ENCODE results near the gene CPED1. TPM values are rescaled to one million over a fixed set of nuclear protein-coding genes. Genes with fewer than 3 reads are reported as not detected.

CPED1 gene
- total RNA-seq, 1 donor from 2014 or later: 0.26 TPM

- FAIRE-seq (no peak), DNase-seq (ENCODE audit: low read depth) (no peak)
- H3K36me3 ChIP-seq (ENCODE audit: control insufficient read depth, insufficient read depth, low read length): no peaks in the 10 kb centered on the region
- no peaks in the 10 kb centered on the region for H3K27me3 ChIP-seq (ENCODE audit: control insufficient read depth, insufficient read depth, low read length)
- no peak for TF ChIP-seq CTCF (IDR thresholded peaks at IDR 0.05; ENCODE audit: insufficient read depth, low read length, severe bottlenecking)
- H3K4me3 ChIP-seq (ENCODE audit: low read depth, low read length): no peak overlapping the region
Observed at GRCh38 chr7:121099572-121099971, 111.1 kb downstream of the CPED1 start.

- no peak for DNase-seq (ENCODE audit: low read depth)
- Histone ChIP-seq H3K4me3 (ENCODE audit: low read depth, low read length) (no peak overlapping the region), H3K27me3 (ENCODE audit: control insufficient read depth, insufficient read depth, low read length) (no peaks in the 10 kb centered on the region), H3K36me3 (ENCODE audit: control insufficient read depth, insufficient read depth, low read length) (no peaks in the 10 kb centered on the region)
- no peak for TF ChIP-seq CTCF (IDR thresholded peaks at IDR 0.05; ENCODE audit: insufficient read depth, low read length, severe bottlenecking)
- FAIRE-seq: no peak
Observed at GRCh38 chr7:121101083-121101482, 112.6 kb downstream of the CPED1 start.

- DNase-seq (ENCODE audit: low read depth) (no peak), FAIRE-seq (no peak)
- no peak overlapping the region for H3K4me3 ChIP-seq (ENCODE audit: low read depth, low read length)
- H3K27me3 ChIP-seq (ENCODE audit: control insufficient read depth, insufficient read depth, low read length): no peaks in the 10 kb centered on the region
- no peak for TF ChIP-seq CTCF (IDR thresholded peaks at IDR 0.05; ENCODE audit: insufficient read depth, low read length, severe bottlenecking)
- H3K36me3 ChIP-seq (ENCODE audit: control insufficient read depth, insufficient read depth, low read length): no peaks in the 10 kb centered on the region
Observed at GRCh38 chr7:121101621-121102020, 113.1 kb downstream of the CPED1 start.

GRCh38 chr7:121102619-121103018, 114.1 kb downstream of the CPED1 start:
- H3K27me3 ChIP-seq (ENCODE audit: control insufficient read depth, insufficient read depth, low read length): no peaks in the 10 kb centered on the region
- FAIRE-seq: no peak
- DNase-seq (ENCODE audit: low read depth): peak; percentile 63
- no peak for TF ChIP-seq CTCF (IDR thresholded peaks at IDR 0.05; ENCODE audit: insufficient read depth, low read length, severe bottlenecking)
- H3K36me3 ChIP-seq (ENCODE audit: control insufficient read depth, insufficient read depth, low read length): no peaks in the 10 kb centered on the region
- no peak overlapping the region for H3K4me3 ChIP-seq (ENCODE audit: low read depth, low read length)

GRCh38 chr7:121103086-121103485, 114.6 kb downstream of the CPED1 start:
- TF ChIP-seq CTCF (IDR thresholded peaks at IDR 0.05; ENCODE audit: insufficient read depth, low read length, severe bottlenecking): no peak

GRCh38 chr7:121103579-121103978, 115.1 kb downstream of the CPED1 start:
- H3K4me3 ChIP-seq (ENCODE audit: low read depth, low read length): no peak overlapping the region
- DNase-seq (ENCODE audit: low read depth) (no peak), FAIRE-seq (no peak)
- no peaks in the 10 kb centered on the region for H3K27me3 ChIP-seq (ENCODE audit: control insufficient read depth, insufficient read depth, low read length)
- TF ChIP-seq CTCF (IDR thresholded peaks at IDR 0.05; ENCODE audit: insufficient read depth, low read length, severe bottlenecking): no peak
- H3K36me3 ChIP-seq (ENCODE audit: control insufficient read depth, insufficient read depth, low read length): no peaks in the 10 kb centered on the region

More at GRCh38 chr7:121103086-121103485, 114.6 kb downstream of the CPED1 start:
- no peak for DNase-seq (ENCODE audit: low read depth)
- no peak for FAIRE-seq
- H3K4me3 ChIP-seq (ENCODE audit: low read depth, low read length): no peak overlapping the region
- no peaks in the 10 kb centered on the region for H3K27me3 ChIP-seq (ENCODE audit: control insufficient read depth, insufficient read depth, low read length)
- H3K36me3 ChIP-seq (ENCODE audit: control insufficient read depth, insufficient read depth, low read length): no peaks in the 10 kb centered on the region
